Renal cortex interstitium (tissue), 11 donors: ENCODE measurements around the gene SF1. TPM values are rescaled to one million over a fixed set of nuclear protein-coding genes. Genes with fewer than 3 reads are reported as not detected.

Experiments
- DNase-seq, 11 donors: peaks; one replicate each; pipeline ENCODE4 v3.0.0-alpha.2; 2013; ENCODE audit warnings: low read depth in 9 of 11, low spot score in 4 of 11; ENCODE audit errors: extremely low read depth in 1 of 11
- polyA plus RNA-seq, 3 donors: library from polyadenylated mRNA; unstranded; fragments of 120-200 nt; gene quantifications; one replicate each; pipeline ENCODE4 v1.2.1, GENCODE V29; 2013; ENCODE audit not compliant: insufficient read length in 3 of 3

The SF1 gene
- polyA plus RNA-seq, 3 donors, result 346 to 463 (median 385) TPM

DNA sequence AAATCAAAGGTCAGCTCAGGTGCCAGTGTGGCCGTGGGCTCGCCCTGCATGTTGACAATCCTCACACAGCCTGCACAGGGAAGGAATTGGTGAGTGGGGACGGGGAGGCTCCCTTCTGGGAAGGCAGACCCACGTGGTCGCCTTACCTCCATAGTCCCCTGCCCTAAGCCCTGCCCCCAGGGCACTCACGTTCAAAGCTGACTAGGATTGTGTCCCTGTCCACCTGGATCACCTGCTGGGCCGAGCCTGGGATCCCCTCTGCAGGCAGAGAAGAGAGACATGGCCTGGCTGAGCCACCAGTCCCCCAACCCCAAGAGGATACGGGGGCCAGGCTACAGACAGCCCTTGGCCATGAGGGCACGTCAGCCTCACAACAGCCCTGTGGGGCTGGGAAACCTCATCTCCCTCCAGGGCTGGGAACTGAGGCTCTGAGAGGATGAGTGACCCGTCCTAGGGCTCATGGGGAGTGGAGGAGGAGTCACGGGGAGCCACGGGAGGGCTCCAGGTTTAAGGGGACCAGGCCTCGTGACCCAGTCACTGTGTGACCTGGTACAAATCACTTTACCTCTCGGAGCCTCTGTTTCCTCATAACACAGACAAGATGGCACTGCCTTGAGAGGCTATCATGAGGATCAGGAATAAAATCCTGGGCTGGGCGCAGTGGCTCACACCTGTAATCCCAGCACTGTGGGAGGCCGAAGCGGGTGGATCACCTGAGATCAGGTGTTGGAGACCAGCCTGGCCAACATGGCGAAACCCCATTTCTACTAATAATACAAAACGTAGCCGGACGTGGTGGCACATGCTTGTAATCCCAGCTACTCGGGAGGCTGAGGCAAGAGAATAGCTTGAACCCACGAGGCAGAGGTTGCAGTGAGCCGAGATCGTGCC lies 12.1 kb upstream of the SF1 start:
- DNase-seq, result no peak

DNA sequence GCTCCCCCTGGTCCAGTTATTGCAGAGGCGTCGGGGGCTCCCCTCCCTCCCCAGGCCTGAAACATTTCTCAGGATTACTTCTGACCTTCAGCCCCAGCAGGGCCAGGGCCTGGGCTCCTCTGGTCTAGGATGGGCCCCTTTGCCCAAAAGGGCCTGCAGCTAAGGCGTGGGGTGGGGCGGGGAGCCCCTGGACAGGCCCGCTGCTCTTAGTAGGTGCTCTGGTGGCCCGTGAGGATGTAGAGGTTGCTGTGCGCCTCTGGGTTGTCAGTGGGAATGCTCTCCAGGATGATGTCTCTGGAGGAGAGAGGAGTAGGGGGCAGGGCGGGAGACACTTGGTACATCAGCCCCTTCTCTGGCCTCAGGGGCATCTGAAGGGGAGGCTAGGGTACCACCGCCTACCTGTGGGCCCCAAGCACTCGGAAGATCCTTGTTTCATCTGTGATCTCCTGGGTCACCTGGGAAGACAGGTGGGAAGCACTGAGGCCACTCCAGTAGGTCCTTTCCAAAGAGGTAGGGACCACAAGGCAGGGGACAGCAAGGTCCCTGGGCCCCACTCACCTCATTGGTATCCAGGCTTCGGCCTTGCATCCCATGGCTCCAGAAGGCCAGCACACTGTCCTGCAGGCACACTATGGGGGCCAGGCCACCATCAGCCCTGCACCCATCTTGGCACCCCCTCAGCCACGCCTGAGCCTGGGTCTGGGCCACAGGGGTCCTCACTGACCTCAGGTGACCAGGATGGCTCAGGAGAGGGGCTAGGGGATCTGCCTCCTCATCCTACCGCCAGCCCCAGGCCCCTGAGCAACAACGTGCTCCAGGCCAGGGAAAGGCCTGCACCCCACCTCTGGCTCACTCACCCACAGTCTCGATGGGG lies 11.2 kb upstream of the SF1 start:
- no peak for DNase-seq

DNA sequence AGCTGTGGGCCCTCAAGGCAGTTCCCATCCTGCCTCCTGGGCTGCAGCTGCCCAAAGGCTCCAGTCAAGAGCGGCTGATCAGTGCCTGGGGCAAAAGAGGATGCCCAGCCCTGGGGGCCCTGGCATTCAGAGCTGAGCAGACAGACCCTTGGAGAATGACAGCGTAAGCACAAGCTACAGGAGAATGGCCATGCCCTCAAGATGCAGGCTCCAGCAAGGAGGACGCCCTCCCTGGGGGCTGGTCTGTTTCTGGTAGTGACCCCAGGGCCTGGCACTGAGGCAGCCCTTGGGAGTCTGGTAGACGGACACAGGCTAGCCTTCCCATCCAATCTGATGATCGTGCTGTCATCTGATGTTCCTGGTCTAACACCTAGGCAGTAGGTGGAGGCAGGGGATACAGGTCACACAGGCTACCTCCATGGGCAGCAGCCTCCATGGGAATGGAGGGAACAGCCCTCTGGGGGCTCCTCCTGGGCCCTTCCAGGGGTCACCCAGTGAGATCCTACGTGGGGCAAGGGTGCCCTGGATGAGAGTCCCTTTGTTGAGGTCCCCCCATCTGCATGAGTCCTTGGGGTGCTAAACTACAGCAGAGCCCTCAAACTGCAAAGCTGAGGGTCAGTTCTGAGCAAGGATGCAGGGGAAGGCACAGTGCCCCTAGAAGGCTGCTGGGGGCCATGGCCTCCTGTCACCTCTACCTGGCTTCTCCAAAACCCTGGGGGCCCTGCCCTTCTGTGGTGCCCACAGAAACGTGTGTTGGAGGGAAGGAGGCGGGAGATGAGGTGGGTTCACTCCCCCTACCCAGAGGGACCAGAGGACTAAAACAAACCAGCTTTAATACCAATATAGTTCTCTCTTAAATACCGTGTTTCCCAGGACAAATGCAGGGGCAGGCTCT lies 10.2 kb upstream of the SF1 start:
- DNase-seq, result no peak

DNA sequence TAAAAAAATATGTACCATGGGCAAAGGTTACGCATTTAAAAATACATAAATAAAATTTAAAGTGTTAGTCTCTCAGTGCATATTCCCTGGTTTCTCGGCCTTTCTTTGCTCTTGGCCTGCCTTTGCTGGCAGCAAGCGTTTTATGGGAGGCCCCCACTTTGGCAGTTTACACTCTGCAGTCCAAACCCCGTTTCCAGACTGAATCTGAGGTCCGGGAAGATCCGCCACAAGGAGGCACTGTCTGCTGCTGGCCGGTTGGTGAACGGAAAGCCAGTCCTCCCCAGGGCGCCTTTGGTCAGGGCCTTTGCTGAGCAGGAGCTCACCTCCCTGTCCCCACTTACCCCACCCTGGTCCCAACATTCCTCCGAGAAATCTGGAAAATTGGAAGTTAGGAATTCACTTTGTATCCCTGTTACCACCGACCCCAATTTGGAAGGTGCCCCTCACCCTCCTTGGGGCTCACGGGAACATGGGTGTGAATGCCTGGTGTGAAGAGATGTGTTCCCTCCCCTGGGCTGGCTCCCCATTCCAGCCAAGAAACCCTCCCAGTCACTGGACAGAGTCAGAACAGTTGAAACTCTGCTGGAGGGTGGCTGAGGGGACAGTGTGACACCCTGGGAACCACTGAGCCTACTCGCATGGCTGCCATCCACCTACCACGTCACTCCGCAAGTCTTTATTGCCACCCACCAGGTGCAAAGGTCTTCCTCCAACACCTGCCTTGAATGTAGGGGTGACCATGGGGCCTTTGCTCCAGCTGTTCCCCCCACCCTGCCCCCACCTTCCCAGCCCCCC lies 9.4 kb upstream of the SF1 start:
- DNase-seq, result peak in 2 of 11 donors; percentile 29 to 30

DNA sequence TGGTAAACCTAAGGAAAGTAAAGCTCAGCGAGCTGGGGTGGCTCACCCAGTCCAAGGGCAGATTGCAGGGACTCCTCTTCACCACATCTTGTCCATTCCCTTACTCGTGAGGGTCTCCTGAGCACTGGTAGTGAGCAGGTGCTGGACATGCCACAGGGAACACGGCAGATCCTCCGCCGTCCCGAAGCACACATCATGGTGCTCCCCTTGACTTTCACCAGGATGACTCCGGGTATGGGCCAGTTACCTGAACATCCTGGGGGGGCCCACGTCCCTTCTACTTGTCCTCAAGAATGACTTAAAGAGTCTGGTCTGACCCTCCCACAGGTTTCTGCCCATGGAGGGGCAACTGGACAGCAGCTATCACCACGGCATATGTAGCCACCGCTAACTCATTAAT lies 8.0 kb upstream of the SF1 start:
- DNase-seq, result no peak

DNA sequence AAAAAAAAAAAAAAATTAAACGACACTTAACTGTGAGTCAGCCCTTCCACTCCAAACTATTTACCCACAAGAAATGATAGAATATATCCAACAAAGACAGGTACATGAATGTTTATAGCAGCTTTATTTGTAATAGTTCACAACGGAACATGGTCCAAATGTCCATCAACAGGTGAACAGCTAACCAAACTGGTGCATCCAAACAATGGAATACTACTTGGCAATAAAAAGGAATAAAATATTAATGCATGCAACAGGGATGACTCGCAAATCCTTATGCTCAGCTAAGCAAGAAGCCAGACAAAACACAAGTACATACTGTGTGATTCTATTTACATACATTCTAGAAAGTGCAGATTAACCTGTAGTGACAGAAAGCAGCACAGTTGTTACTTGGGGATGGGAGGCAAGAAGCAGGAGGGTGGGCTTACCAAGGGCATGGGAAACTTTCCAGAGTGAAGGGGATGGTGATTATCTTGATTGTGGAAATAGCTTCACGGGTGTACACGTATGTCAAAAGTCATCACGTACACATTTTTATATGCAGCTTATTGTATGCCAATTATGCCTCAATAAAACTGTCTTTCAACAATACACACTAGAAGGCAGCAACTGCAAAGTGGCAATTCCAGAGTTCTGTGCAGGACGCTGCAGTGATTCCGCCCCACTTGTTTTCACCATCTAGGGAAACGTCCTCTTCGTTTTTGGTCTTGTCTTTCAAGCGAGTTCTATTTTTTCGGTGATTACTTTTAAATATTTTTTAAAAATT lies 6.7 kb upstream of the SF1 start:
- DNase-seq, result no peak

DNA sequence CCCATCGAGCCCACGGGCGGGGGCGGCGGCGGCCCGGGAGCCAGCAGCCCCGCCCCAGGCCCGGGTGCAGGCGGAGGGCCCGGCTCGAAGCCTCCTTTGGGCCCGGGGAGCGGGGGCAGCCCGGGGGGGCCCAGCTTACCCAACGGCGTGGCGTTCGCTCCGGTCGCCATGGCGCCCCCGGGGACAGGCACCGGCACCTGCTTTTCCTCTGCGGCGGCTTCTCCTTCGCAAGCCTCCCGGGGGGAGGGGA lies 194 bp downstream of the SF1 start:
- DNase-seq, result no peak

DNA sequence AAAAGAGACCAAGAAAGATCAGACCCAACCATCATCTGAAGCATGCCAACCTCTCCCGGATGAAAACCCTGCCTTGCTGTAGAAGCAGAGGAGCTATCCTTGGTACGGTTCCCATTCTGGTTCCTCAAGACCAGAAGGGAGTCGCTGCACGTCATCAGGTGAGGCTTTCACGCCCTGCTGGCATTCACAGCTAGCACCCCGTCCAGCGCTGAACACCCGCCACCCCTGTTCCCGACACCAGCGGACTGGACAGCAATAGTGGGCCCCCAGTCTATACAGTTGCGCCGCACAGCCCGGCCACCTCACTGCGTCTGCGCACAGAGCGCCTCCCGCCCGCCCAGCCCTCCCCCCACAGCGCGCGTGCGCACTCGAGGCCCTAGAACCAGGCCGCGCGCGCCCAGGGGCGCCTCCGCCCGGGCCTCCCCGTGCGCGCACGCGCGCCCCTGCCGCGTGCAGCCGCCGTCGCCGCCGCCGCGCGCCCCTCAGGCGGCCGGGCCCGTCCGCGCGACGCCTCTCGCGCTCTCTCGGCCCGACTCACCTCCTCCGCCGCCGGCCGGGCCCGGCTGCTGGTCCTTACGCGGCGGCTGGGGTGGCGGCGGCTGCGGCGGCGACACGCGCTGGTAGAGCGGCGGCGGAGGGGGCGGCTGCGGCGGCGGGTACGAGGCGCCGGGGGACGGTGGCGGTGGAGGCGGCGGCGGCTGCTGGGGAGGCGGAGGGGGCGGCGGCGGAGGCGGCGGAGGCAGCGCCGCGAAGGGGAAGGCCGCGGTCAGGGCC lies 706 bp downstream of the SF1 start:
- peak in 9 of 11 donors; percentile 70 to 85 (median 81) for DNase-seq

DNA sequence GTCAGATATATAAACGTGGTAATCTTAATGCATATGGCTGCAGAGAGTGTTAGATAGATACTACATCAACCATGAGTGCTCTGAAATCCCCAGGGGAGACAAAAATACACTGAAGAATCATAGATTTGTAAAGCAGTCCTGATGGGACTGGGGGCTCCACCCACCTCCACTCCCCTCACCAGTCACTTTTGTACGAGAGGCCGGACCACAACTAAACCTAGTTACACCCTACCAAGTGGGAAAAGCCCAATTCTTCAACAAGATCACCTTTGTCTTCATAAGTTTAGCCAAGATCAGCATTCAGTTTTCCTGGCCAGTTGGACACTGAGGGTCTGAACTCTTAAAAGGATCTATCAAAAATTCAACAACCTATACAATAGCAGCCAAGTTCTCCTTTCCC lies 1.5 kb downstream of the SF1 start:
- no peak for DNase-seq

DNA sequence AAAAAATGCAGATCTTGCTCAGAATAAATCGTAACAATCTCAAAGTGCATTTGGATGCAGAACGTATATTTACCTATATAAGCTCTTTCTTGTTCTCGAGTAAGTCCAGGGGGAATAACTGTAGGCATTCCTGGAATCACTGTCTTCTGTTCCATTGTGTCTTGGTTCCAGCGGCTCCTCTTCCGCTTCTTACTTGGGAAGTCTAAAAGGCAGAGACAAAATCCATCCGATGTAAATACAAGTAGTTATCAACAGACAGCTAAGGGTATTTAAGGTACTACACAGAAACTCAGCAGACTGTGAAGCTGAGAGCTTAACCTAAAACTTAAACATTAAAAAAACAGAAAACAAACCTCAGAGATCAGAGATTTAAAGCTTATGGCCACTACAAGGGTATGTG lies 1.9 kb downstream of the SF1 start:
- no peak for DNase-seq

DNA sequence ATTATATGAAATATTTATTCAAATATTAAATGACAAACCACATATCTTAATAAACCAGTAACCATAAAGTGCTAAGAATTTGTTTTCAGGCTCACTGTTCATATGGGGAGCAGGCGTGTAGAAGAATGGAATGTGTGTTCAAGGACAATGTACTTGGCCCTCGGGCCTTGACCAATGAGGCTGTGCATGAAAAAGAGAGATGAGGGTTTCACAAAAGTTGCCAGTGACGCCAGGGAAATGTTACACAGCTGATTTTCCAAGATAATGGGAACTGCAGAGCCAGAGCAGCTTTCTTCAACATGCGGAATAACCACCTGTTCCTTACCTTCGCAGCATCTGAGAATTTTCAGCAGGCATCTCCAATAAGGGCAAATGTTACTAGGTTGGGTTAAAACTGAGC lies 4.2 kb downstream of the SF1 start:
- no peak for DNase-seq

DNA sequence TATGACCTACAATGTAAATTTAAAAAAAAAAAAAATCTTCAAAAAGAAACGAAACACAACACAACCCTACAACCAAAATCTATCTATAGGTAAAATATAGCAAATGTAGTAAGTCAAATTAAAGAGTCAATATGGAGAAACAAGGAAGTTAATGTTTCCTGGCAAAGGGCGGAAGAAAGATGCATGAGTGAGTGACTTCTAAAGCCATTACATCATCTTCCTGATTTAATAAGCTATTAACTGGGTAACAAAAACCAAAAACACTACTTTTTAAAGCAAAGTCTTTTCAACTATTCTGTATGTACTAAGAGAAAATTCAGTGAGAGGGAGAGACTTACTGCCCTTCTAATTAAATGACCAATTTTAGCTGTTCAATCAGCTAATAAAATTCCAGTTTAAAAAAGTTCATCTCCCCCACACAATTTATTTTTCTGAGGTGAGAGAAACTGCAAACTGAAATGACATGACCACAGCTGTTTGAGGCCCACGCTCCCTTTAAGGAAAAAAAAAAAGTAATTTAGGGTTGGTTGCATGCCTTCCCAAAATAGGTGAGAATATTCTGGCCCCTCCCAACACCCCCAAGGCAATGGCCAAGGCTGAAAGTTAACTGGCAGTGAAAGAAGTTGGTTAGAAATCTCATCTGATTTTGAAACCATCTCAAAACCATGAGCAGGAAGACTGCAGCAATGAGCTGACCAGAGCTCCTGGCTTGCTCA lies 5.9 kb downstream of the SF1 start:
- no peak for DNase-seq

DNA sequence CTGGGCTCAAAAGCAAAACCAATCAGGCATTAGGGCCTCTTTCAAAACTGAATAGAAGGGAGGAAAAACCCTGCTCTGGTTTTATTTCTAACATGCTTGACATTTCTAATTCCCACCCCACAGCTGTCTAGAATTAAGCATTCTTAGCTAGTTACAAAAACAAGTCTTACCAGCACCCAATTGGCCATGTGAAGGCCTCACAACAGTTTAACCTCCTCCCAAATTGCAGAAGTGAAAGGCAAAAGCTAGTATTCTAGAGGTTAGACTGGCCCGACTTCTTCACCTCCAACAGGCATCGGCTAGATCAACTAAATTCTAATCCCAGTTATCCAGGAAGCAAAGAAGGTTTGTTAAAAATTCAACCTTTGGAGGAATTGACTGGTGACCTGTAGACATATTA lies 6.5 kb downstream of the SF1 start:
- no peak for DNase-seq

DNA sequence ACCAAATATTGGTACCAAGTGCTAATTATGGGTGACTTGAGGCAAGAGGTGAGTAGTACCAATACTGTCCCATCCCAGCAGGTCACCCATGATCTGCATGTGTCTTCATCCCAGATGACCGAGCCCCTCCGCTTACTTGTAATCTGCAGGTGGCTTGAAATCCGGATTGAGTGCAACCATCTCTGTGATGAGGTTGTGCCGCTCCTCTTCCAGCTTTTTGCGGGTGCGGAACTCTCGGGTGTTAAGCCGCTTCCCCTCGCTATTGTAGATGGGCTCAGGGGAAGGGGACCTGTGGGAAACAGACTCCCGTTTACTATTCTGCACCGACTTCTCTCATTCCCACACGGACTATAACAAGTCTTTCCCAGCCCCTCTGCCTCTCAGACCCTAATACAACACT lies 8.2 kb downstream of the SF1 start:
- no peak for DNase-seq

DNA sequence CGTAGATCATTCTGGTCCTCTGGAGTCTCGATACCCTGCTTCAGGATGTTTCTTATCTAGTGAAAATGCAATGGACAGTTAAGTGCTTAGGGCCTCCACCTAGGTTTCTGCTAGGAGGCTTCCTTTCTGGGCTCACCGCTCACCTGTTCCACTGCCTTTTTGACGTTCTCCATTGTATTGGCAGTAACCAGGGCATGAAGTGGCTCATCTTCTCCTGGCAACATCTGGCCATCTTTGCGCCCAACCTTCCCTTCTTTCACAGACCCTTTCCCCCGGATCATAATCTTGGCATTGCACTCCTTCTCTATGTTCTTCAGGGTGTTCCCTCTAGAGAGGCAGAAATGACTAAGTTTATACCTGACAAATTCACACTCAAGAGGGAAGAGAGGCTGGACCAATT lies 9.1 kb downstream of the SF1 start:
- no peak for DNase-seq

DNA sequence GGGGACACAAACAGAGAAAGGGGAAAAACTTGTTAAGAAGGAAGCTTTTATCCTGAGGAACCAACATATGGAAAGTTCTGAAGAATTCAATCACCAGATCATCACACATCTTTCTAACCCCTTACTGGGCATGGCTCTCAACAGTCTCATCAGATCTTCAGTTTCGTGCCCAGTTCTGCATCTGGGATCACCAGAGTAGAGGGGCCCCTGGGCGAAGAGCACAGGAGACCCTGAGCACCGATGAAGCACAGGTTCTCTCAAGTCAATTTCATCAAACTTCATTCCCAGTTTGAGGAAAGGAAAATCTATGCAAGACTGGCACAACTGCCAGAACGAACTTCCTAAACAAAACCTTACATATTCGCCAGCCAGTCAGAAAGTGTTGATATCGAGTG lies 10.0 kb downstream of the SF1 start:
- no peak for DNase-seq
